GM19438 (cell line): ENCODE data around the gene SUPT20HL1.
"Not testable (repeated sequence)": the region's sequence is repeated elsewhere in the genome, so short reads cannot be mapped to it uniquely, and the experiment has no call there.

Source experiments
- ATAC-seq: cut with Tn5 transposase; IDR thresholded peaks from one replicate; pipeline ENCODE4 v1.9.1; 2021; ENCODE audit warnings: low read depth; ENCODE audit not compliant: unreplicated experiment

SUPT20HL1 gene

GRCh38 chrX:24360272-24360671 is at the start of gene SUPT20HL1:
Gene SUPT20HL1 (plus strand): TSS chrX:24360639. CDS start chrX:24362761, 2,122 bp downstream.
- no peak for ATAC-seq

- ATAC-seq: not testable (repeated sequence)
Measured at GRCh38 chrX:24310916-24311315, 49.5 kb upstream of the SUPT20HL1 start.

GRCh38 chrX:24311507-24312248 is 48.8 kb upstream of the SUPT20HL1 start:
- ATAC-seq: not testable (repeated sequence)

GRCh38 chrX:24312249-24312607 is 48.2 kb upstream of the SUPT20HL1 start:
- not testable (repeated sequence) for ATAC-seq

GRCh38 chrX:24314019-24314635 is 46.3 kb upstream of the SUPT20HL1 start, which contains the start of gene SUPT20HL2:
Gene SUPT20HL2 (minus strand): TSS chrX:24314069. CDS start chrX:24313315, 754 bp downstream.
- ATAC-seq: no peak

GRCh38 chrX:24316111-24316510 is 44.3 kb upstream of the SUPT20HL1 start:
- ATAC-seq: no peak

- no peak for ATAC-seq
Measured at GRCh38 chrX:24317567-24317966, 42.9 kb upstream of the SUPT20HL1 start.

- no peak for ATAC-seq
Measured at GRCh38 chrX:24321741-24322395, 38.6 kb upstream of the SUPT20HL1 start.

- ATAC-seq: no peak
Measured at GRCh38 chrX:24325231-24325630, 35.2 kb upstream of the SUPT20HL1 start.

- ATAC-seq: no peak
Measured at GRCh38 chrX:24332878-24333277, 27.6 kb upstream of the SUPT20HL1 start.

GRCh38 chrX:24333371-24333770 is 27.1 kb upstream of the SUPT20HL1 start:
- ATAC-seq: no peak

GRCh38 chrX:24334461-24334860 is 26.0 kb upstream of the SUPT20HL1 start:
- ATAC-seq: no peak

GRCh38 chrX:24335871-24336270 is 24.6 kb upstream of the SUPT20HL1 start:
- ATAC-seq: no peak

GRCh38 chrX:24339911-24340310 is 20.5 kb upstream of the SUPT20HL1 start:
- no peak for ATAC-seq

GRCh38 chrX:24340501-24340900 is 19.9 kb upstream of the SUPT20HL1 start:
- no peak for ATAC-seq

- ATAC-seq: no peak
Measured at GRCh38 chrX:24341795-24342194, 18.6 kb upstream of the SUPT20HL1 start.

GRCh38 chrX:24343719-24344118 is 16.7 kb upstream of the SUPT20HL1 start:
- no peak for ATAC-seq

GRCh38 chrX:24347881-24348280 is 12.6 kb upstream of the SUPT20HL1 start:
- no peak for ATAC-seq

- ATAC-seq: no peak
Measured at GRCh38 chrX:24350217-24350616, 10.2 kb upstream of the SUPT20HL1 start.

- no peak for ATAC-seq
Measured at GRCh38 chrX:24355095-24355494, 5.3 kb upstream of the SUPT20HL1 start.

- no peak for ATAC-seq
Measured at GRCh38 chrX:24357106-24357505, 3.3 kb upstream of the SUPT20HL1 start.
